Measurements from ENCODE around the gene ZBED1. TPM values are rescaled to one million over a fixed set of nuclear protein-coding genes. Genes with fewer than 3 reads are reported as not detected.

Gene ZBED1
- total and polyA plus RNA-seq, 2 donors (not counting 3 experiments of a cell fraction or from before 2014, with no cell fraction given), result 24.6 to 46.5 TPM

DNA sequence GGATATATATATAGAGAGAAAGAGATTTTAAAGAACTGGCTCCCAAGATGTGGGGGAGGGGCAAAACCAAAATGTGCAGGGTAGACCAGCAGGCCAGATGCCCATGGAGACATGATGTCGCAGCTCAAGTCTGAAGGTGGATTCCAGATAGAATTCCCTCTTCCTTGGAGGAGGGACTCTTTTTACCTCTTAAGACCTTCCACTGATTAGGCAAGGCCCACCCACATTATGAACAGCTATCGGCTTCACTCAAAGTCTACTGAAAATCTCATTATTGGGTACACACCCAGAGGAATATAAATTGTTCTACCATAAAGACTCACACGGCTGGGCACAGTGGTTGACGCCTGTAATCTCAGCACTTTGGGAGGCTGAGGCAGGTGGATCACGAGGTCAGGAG is 59.3 kb downstream of the ZBED1 start:
- no peak overlapping the region for H3K9ac ChIP-seq (replicated peaks; ENCODE audit: extremely low read depth, insufficient read depth, low read length)
- ChIA-PET POLR2A (no interaction called here), CTCF (no interaction called here)
- no peak overlapping the region for H3K4me3 ChIP-seq (replicated peaks in 1 of 3; ENCODE audit: insufficient read depth in 1 of 3, low read depth in 1 of 3, low read length in 3 of 3)
- H3K9me1 ChIP-seq (replicated peaks; ENCODE audit: control insufficient read depth, extremely low read depth, insufficient read depth, low read length), result no peaks in the 10 kb centered on the region
- DNase-seq (ENCODE audit: low read depth, low spot score) (no peak), FAIRE-seq (no peak)
- H3K4me1 ChIP-seq (ENCODE audit: control insufficient read depth, extremely low read depth, insufficient read depth, low read length), result no peaks in the 10 kb centered on the region
- H4K20me1 ChIP-seq (replicated peaks; ENCODE audit: control insufficient read depth, extremely low read depth, insufficient read depth, low read length), result no peaks in the 10 kb centered on the region
- H3K9me3 ChIP-seq (replicated peaks; ENCODE audit: control insufficient read depth, insufficient read depth, low read length), result no peaks in the 10 kb centered on the region
- H3K27ac ChIP-seq (ENCODE audit: insufficient read depth, low read depth, low read length), result no peak overlapping the region
- no peaks in the 10 kb centered on the region for H3K36me3 ChIP-seq (ENCODE audit: control insufficient read depth in 2 of 2, extremely low read depth in 1 of 2, insufficient read depth in 2 of 2, low read length in 2 of 2)
- H3K4me2 ChIP-seq (ENCODE audit: insufficient read depth, low read length), result no peak overlapping the region
- no peak overlapping the region for H2AFZ ChIP-seq (ENCODE audit: low read depth, low read length)
- BruUV-seq (replicated peaks), result no TSS peak
- TF ChIP-seq, protein P1, sequence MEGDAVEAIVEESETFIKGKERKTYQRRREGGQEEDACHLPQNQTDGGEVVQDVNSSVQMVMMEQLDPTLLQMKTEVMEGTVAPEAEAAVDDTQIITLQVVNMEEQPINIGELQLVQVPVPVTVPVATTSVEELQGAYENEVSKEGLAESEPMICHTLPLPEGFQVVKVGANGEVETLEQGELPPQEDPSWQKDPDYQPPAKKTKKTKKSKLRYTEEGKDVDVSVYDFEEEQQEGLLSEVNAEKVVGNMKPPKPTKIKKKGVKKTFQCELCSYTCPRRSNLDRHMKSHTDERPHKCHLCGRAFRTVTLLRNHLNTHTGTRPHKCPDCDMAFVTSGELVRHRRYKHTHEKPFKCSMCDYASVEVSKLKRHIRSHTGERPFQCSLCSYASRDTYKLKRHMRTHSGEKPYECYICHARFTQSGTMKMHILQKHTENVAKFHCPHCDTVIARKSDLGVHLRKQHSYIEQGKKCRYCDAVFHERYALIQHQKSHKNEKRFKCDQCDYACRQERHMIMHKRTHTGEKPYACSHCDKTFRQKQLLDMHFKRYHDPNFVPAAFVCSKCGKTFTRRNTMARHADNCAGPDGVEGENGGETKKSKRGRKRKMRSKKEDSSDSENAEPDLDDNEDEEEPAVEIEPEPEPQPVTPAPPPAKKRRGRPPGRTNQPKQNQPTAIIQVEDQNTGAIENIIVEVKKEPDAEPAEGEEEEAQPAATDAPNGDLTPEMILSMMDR (IDR thresholded peaks at IDR 0.05; ENCODE audit: extremely low read depth in 1 of 2, insufficient read depth in 1 of 2, low read depth in 1 of 2, low read length in 2 of 2), result no peak
- TF ChIP-seq FOS (IDR thresholded peaks at IDR 0.05; ENCODE audit: borderline replicate concordance, insufficient read depth, low read length) (no peak), JUN (IDR thresholded peaks at IDR 0.05; ENCODE audit: borderline replicate concordance, insufficient read depth, insufficient read length, low read depth) (no peak), GATA2 (IDR thresholded peaks at IDR 0.05; ENCODE audit: insufficient read depth, insufficient read length, low read depth, low read length) (no peak), POLR2AphosphoS5 (IDR thresholded peaks at IDR 0.05; ENCODE audit: insufficient read depth, low read depth, low read length) (no peak), EZH2 (IDR thresholded peaks at IDR 0.05; ENCODE audit: borderline replicate concordance, low read depth, low read length, severe bottlenecking) (no peak), MYC (IDR thresholded peaks at IDR 0.05; ENCODE audit: low read depth, low read length) (no peak), POLR2A (IDR thresholded peaks at IDR 0.05; ENCODE audit: low read depth, low read length) (no peak)
- TF ChIP-seq, protein P2, sequence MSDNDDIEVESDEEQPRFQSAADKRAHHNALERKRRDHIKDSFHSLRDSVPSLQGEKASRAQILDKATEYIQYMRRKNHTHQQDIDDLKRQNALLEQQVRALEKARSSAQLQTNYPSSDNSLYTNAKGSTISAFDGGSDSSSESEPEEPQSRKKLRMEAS (IDR thresholded peaks at IDR 0.05; ENCODE audit: insufficient read depth, insufficient read length), result no peak
- no peaks in the 10 kb centered on the region for H3K27me3 ChIP-seq (ENCODE audit: control insufficient read depth in 2 of 2, insufficient read depth in 2 of 2, low read length in 2 of 2)
- peaks cover 2% of the 10 kb centered on the region for H3K79me2 ChIP-seq (ENCODE audit: control insufficient read depth, insufficient read depth, low read length)
- dilution Hi-C loops (cut with MboI; ENCODE audit: extremely low pct_ligation_motif_present, low sequenced_read_pairs), result no loop called here
- intact Hi-C loops (cut with micrococcal nuclease), result no loop called here

All from endothelial cell of umbilical vein (primary cell).